ENCODE results near the gene TECPR2.

The TECPR2 gene

DNA sequence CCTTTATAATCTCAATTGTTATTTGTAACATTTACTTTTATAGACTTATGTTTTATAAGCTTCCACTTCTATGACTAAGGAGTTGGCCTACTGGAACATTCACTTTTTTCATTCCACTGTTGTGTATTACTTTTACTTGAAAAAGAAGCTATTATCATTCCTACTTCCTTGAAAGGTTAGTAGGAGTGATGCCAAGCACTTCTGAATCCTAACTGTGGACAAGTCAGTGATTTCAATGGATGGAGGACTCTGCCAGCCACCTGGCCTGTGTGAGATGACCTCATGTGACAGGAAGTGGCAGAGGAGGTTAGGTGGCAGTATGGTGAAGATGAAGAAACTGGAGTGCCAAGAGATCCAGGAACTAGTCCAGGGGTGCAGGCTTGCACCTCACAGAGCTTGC is 46.0 kb downstream of the TECPR2 start:
- H3K36me3 ChIP-seq (replicated peaks), result no peaks in the 10 kb centered on the region; the same call in 1 of the 2 replicates
- no peaks in the 10 kb centered on the region for H3K9me3 ChIP-seq
- H3K4me3 ChIP-seq, result no peak overlapping the region
- H3K4me1 ChIP-seq, result no peaks in the 10 kb centered on the region
- no peaks in the 10 kb centered on the region for H3K27me3 ChIP-seq (ENCODE audit: low read depth)
- in situ Hi-C loops (cut with MboI; ENCODE audit: low sequenced_read_pairs), result no loop called here
- no peak for DNase-seq (ENCODE audit: low spot score in 2 of 2)

DNA sequence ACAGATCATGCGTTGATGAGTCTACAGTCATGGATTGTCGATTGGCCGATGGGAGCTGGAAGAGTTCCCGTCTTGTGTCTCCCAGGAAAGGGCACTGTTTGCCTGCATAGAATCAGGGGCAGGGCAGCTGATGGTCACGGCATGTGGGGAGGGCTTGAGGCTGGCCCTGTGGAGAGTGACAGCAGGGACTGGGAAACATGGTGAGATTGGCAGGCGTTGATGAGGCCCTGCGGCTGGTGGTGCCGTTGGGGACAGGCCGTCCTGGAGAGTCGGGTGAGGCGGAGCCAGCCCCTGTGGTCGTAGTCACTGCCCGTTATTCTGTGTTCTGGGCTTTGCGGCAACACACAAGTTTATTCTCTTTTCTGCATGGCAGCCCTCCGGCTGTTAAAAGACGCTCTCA is 52.9 kb downstream of the TECPR2 start:
- DNase-seq (ENCODE audit: low spot score in 2 of 2), result no peak
- Histone ChIP-seq H3K36me3 (replicated peaks) (no peaks in the 10 kb centered on the region; the same call in 1 of the 2 replicates), H3K4me3 (no peak overlapping the region), H3K27me3 (ENCODE audit: low read depth) (no peaks in the 10 kb centered on the region), H3K4me1 (no peaks in the 10 kb centered on the region), H3K9me3 (no peaks in the 10 kb centered on the region)
- in situ Hi-C loops (cut with MboI; ENCODE audit: low sequenced_read_pairs), result no loop called here

DNA sequence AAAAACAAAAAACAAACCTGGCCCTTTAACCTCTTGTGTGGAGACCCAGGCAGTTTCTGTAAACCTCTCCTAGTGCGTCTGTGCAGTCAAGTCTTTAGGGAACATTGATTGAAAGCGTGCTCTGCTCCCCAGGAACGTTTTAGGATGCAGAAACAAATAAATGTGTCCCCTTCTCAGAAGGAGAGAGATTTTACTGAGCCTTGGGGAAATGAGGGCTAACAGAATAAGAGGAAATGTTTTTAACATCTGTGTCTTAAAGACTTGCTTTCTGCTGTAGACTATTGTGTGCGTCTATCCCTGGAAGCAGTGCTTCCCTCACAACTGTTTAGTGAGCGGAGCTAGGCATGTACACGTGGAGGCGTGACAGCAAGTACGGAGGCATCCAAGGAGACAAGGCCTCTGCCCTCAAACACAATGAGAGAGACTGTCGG is 54.3 kb downstream of the TECPR2 start:
- Histone ChIP-seq H3K4me1 (no peaks in the 10 kb centered on the region), H3K4me3 (no peak overlapping the region), H3K9me3 (no peaks in the 10 kb centered on the region), H3K27me3 (ENCODE audit: low read depth) (no peaks in the 10 kb centered on the region), H3K36me3 (replicated peaks) (no peaks in the 10 kb centered on the region; the same call in 1 of the 2 replicates)
- no peak for DNase-seq (ENCODE audit: low spot score in 2 of 2)
- in situ Hi-C loops (cut with MboI; ENCODE audit: low sequenced_read_pairs), result no loop called here

DNA sequence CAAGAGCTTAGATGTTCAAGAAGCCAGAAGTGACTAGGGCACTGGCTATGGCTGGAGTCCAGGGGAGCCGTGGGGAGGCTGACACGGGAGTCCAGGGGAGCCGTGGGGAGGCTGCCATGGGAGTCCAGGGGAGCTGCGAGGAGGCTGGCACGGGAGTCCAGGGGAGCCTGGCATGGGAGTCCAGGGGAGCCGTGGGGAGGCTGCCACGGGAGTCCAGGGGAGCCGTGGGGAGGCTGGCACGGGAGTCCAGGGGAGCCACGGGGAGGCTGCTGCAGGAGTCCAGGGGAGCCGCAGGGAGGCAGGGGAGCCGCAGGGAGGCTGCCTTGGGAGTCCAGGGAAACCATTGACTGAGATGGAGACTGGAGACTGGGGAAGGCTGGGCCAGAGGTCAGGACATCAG is 54.9 kb downstream of the TECPR2 start:
- no peaks in the 10 kb centered on the region for H3K4me1 ChIP-seq

DNA sequence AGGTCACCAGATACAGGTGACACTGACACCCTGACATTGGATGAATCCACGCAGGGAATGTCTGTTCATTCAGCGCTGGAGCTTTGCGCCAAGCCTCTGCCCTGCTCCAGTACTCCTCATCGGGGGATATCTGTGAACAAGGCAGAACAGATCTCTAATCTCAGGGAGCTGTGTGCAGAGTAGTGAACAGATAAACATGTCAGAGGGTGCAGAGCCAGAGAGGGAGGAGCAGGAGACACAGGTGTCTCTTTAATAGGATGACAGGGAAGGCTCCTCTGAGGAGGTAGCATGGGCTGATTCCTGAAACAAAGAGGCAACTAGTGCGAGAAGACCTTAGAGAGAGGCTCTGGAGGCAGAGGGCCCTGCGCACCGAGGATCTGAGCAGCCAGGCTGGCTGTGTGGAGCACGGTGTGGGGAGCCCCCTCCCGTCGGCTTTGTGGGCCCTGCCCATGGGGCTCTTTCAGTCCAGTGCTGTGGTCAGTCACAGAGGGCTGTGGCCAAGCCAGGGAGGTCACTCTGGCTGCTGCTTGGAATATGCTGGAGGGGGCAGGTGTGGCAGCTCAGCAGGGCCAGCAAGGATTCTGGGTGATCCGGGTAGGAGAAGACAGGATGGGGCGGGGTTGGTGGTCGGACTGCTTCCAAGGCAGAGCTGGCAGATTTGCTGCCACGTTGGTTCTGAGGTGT is 55.6 kb downstream of the TECPR2 start:
- H3K4me1 ChIP-seq, result no peaks in the 10 kb centered on the region
- no peak overlapping the region for H3K4me3 ChIP-seq
- H3K27me3 ChIP-seq (ENCODE audit: low read depth), result no peaks in the 10 kb centered on the region
- no peaks in the 10 kb centered on the region for H3K9me3 ChIP-seq
- in situ Hi-C loops (cut with MboI; ENCODE audit: low sequenced_read_pairs), result no loop called here
- no peak for DNase-seq (ENCODE audit: low spot score in 2 of 2)
- H3K36me3 ChIP-seq (replicated peaks), result no peaks in the 10 kb centered on the region; the same call in 1 of the 2 replicates

More for the DNA sequence above, 54.9 kb downstream of the TECPR2 start:
- Histone ChIP-seq H3K36me3 (replicated peaks) (no peaks in the 10 kb centered on the region; the same call in 1 of the 2 replicates), H3K27me3 (ENCODE audit: low read depth) (no peaks in the 10 kb centered on the region), H3K9me3 (no peaks in the 10 kb centered on the region), H3K4me3 (no peak overlapping the region)
- in situ Hi-C loops (cut with MboI; ENCODE audit: low sequenced_read_pairs), result no loop called here
- no peak for DNase-seq (ENCODE audit: low spot score in 2 of 2)

DNA sequence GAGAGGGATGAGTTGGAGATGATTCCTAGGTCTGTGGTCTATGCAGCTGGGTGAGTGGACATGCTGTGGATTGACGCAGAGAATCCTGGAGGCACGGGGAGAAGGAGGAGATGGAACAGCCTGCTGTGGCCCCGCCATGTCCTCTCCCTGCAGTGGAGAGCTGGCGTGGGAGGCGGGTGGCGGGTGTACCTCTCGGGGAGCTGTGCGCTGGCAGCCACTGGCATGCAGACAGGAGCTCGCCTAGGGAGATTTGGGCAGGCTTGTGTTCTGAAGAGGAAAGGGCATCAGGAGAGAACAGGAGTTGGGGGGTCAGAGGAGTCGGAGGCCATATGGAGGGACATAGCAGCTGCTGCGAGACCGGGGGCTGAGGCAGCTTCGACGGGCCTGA is 56.1 kb downstream of the TECPR2 start:
- in situ Hi-C loops (cut with MboI; ENCODE audit: low sequenced_read_pairs), result no loop called here
- Histone ChIP-seq H3K36me3 (replicated peaks) (no peaks in the 10 kb centered on the region; the same call in 1 of the 2 replicates), H3K9me3 (no peaks in the 10 kb centered on the region), H3K4me3 (no peak overlapping the region), H3K4me1 (no peaks in the 10 kb centered on the region), H3K27me3 (ENCODE audit: low read depth) (no peaks in the 10 kb centered on the region)
- no peak for DNase-seq (ENCODE audit: low spot score in 2 of 2)

GRCh38 chr14:102419276-102419675 is 56.5 kb downstream of the TECPR2 start:
- H3K36me3 ChIP-seq (replicated peaks), result no peaks in the 10 kb centered on the region; the same call in 1 of the 2 replicates
- H3K27me3 ChIP-seq (ENCODE audit: low read depth), result no peaks in the 10 kb centered on the region
- H3K4me1 ChIP-seq, result no peaks in the 10 kb centered on the region
- no peaks in the 10 kb centered on the region for H3K9me3 ChIP-seq
- no peak overlapping the region for H3K4me3 ChIP-seq
- in situ Hi-C loops (cut with MboI; ENCODE audit: low sequenced_read_pairs), result no loop called here
- no peak for DNase-seq (ENCODE audit: low spot score in 2 of 2)

DNA sequence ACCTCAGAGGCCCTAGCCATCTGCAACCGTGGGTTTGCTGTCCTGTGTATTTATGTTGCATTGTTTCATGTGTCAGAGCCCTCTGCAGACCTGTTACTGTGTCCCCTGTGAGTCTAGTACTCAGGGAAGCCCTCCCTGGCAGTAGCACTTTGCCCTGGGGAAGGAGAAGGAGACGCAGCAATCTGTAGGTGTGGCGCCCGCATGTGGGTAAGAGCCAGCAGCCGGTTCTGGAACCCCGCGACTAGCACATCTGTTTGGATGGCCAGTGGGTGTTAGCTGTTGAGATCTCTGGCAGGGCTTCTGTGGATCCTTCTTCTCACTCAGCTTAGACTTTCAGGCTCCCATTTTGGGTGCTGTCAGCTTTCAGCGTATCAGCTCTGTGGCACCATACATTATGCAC is 57.0 kb downstream of the TECPR2 start:
- in situ Hi-C loops (cut with MboI; ENCODE audit: low sequenced_read_pairs), result no loop called here
- no peak for DNase-seq (ENCODE audit: low spot score in 2 of 2)
- H3K4me3 ChIP-seq, result no peak overlapping the region
- H3K9me3 ChIP-seq, result no peaks in the 10 kb centered on the region
- no peaks in the 10 kb centered on the region for H3K27me3 ChIP-seq (ENCODE audit: low read depth)
- no peaks in the 10 kb centered on the region; the same call in 1 of the 2 replicates for H3K36me3 ChIP-seq (replicated peaks)
- no peaks in the 10 kb centered on the region for H3K4me1 ChIP-seq

DNA sequence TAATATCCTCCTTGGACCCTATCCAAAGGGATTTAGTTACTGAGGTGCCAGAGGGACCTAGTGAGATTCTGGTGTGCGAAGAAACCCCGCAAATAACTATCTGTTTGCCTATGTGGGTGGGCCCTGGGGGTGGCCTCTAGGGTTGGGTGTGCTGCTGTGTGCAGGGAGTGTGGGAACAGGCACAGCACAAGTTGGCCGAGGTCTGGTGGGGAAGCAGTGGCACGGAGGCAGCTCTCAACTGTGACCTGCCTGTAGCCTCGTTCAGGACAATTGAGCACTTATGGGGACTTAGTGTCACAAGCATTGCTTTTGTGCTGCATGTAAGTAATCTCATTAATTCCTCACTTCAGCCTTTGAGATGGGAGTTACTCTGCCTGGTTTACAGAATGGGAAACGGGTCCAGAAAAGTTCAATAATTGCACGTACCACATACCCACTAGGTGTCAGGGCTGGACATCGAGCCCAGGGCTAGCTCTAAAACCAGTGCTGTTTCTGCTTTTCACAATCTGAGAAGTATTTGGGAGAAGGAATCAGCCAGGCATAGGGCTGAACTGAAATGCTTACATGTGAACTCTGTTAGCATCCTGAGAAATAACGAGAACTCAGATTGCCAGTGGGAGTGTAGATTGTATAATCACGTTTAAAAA is 58.8 kb downstream of the TECPR2 start:
- peak in 1 of 2 experiments; percentile 29 for DNase-seq (ENCODE audit: low spot score in 2 of 2)
- Histone ChIP-seq H3K36me3 (replicated peaks) (no peaks in the 10 kb centered on the region), H3K27me3 (ENCODE audit: low read depth) (no peaks in the 10 kb centered on the region), H3K4me3 (no peak overlapping the region), H3K4me1 (no peaks in the 10 kb centered on the region), H3K9me3 (no peaks in the 10 kb centered on the region)
- in situ Hi-C loops (cut with MboI; ENCODE audit: low sequenced_read_pairs), result no loop called here

DNA sequence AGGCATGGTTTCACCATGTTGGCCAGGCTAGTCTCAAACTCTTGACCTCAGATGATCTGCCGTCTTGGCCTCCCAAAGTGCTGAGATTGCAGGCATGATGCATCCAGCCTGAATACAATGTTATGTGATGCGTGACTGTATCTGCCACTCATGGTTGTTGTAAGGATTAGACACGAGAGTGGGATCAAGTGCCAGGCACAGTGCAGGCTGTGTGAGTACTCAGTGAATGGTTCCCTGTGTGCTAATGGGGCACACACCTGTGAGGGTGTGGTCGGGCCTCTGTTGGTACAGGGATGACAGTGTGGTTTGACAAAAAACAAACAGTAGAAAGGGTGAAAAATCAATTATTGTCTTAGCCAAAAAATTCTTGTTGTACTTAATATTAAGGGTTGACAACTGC is 61.8 kb downstream of the TECPR2 start:
- no peak for DNase-seq (ENCODE audit: low spot score in 2 of 2)
- H3K36me3 ChIP-seq (replicated peaks), result no peaks in the 10 kb centered on the region
- H3K4me1 ChIP-seq, result no peaks in the 10 kb centered on the region
- in situ Hi-C loops (cut with MboI; ENCODE audit: low sequenced_read_pairs), result no loop called here
- H3K9me3 ChIP-seq, result no peaks in the 10 kb centered on the region
- no peak overlapping the region for H3K4me3 ChIP-seq
- H3K27me3 ChIP-seq (ENCODE audit: low read depth), result no peaks in the 10 kb centered on the region

GRCh38 chr14:102424923-102425322 is 62.2 kb downstream of the TECPR2 start:
- Histone ChIP-seq H3K4me3 (no peak overlapping the region), H3K27me3 (ENCODE audit: low read depth) (no peaks in the 10 kb centered on the region), H3K9me3 (no peaks in the 10 kb centered on the region), H3K4me1 (no peaks in the 10 kb centered on the region), H3K36me3 (replicated peaks) (no peaks in the 10 kb centered on the region)
- no peak for DNase-seq (ENCODE audit: low spot score in 2 of 2)
- in situ Hi-C loops (cut with MboI; ENCODE audit: low sequenced_read_pairs), result no loop called here

GRCh38 chr14:102426796-102427195 is 64.1 kb downstream of the TECPR2 start:
- H3K4me3 ChIP-seq, result no peak overlapping the region
- H3K4me1 ChIP-seq, result no peaks in the 10 kb centered on the region
- no peaks in the 10 kb centered on the region for H3K9me3 ChIP-seq
- in situ Hi-C loops (cut with MboI; ENCODE audit: low sequenced_read_pairs), result no loop called here
- no peak for DNase-seq (ENCODE audit: low spot score in 2 of 2)
- H3K27me3 ChIP-seq (ENCODE audit: low read depth), result no peaks in the 10 kb centered on the region
- no peaks in the 10 kb centered on the region for H3K36me3 ChIP-seq (replicated peaks)

DNA sequence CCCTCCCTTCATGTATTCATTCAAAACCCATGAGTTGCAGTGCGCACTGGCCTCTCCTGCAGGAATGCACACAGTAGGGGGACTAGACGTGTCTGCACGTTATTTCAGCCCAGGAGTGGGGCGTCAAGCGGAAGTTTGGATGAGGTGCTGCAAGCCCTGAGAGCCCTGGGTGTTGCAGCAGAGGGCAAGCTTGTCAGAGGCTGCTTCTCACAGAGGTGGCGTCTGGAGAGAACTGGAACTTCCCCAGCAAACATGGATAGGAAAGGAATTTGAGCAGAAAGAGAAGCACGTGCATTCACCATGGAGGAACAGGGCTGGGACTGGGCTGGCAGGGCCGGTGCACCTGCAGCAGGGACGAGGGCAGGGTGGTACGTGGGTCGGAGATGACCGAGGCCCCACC is 64.9 kb downstream of the TECPR2 start:
- Histone ChIP-seq H3K4me3 (no peak overlapping the region), H3K36me3 (replicated peaks) (no peaks in the 10 kb centered on the region), H3K9me3 (no peaks in the 10 kb centered on the region), H3K4me1 (no peaks in the 10 kb centered on the region), H3K27me3 (ENCODE audit: low read depth) (no peaks in the 10 kb centered on the region)
- in situ Hi-C loops (cut with MboI; ENCODE audit: low sequenced_read_pairs), result no loop called here
- DNase-seq (ENCODE audit: low spot score in 2 of 2), result no peak

DNA sequence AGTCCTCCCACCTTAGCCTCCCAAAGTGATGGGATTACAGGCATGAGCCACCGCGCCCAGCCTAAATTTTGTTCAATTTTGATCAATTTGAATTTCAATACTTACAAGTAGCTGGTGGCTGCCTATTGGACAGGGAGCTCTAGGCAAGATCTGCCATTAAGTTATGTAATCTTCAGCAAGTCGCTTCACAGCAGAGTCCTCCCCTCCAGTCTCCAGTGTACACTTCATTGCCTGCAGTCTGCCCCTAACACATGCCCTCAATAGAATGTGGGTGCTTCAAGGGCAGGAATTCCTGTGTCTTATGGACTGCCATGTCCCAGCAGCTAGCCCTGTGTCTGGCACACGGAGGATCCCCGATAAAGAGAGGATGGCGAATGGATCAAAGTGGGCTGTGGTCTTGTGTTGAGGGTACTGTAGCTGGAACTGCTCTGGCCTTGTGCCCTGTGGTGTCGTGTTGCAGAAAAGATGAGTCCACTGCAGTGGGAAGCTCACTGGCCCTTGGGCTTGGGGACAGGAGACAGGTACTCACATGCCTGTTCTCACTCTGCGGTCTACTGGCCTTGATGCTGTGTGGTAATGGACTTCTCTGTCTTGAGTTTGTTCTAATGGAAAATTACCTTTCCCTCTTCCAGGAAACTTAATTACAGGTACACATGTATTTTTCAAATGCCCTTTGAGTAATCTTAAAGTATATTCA is 67.6 kb downstream of the TECPR2 start:
- H3K36me3 ChIP-seq (replicated peaks), result no peaks in the 10 kb centered on the region
- H3K27me3 ChIP-seq (ENCODE audit: low read depth), result no peaks in the 10 kb centered on the region
- in situ Hi-C loops (cut with MboI; ENCODE audit: low sequenced_read_pairs), result no loop called here
- no peaks in the 10 kb centered on the region for H3K9me3 ChIP-seq
- no peak for DNase-seq (ENCODE audit: low spot score in 2 of 2)
- no peak overlapping the region for H3K4me3 ChIP-seq
- H3K4me1 ChIP-seq, result no peaks in the 10 kb centered on the region
